GM21825 (cell line): Measurements from ENCODE around the gene ASZ1.

Experiments
- ATAC-seq: cut with Tn5 transposase; IDR thresholded peaks from one replicate; pipeline ENCODE4 v1.9.1; 2021; ENCODE audit warnings: mild to moderate bottlenecking, moderate library complexity; ENCODE audit not compliant: unreplicated experiment

The ASZ1 gene

GRCh38 chr7:117347480-117347879, 79.8 kb downstream of the ASZ1 start:
- ATAC-seq: no peak

- no peak for ATAC-seq
These were observed 81.1 kb downstream of the ASZ1 start for GRCh38 chr7:117346161-117346560.

GRCh38 chr7:117338020-117338419, 89.3 kb downstream of the ASZ1 start:
- no peak for ATAC-seq

GRCh38 chr7:117333168-117333567, 94.1 kb downstream of the ASZ1 start:
- ATAC-seq: no peak

GRCh38 chr7:117332031-117332430, 95.3 kb downstream of the ASZ1 start:
- ATAC-seq: no peak

GRCh38 chr7:117325836-117326235, 101.5 kb downstream of the ASZ1 start:
- ATAC-seq: no peak

- no peak for ATAC-seq
These were observed 102.3 kb downstream of the ASZ1 start for GRCh38 chr7:117324960-117325359.

GRCh38 chr7:117323851-117324711, 103.2 kb downstream of the ASZ1 start:
- no peak for ATAC-seq

GRCh38 chr7:117323305-117323850, 103.9 kb downstream of the ASZ1 start:
- ATAC-seq: no peak

GRCh38 chr7:117322741-117323304, 104.5 kb downstream of the ASZ1 start, which contains the start of gene WNT2:
TSS of gene WNT2 (minus strand) at chr7:117323058. CDS start at chr7:117322989, 69 bp downstream.
- ATAC-seq: no peak

GRCh38 chr7:117320523-117320922, 106.8 kb downstream of the ASZ1 start:
- no peak for ATAC-seq

GRCh38 chr7:117319181-117319580, 108.1 kb downstream of the ASZ1 start:
- ATAC-seq: no peak

- no peak for ATAC-seq
These were observed 113.7 kb downstream of the ASZ1 start for GRCh38 chr7:117313582-117313981.
